ENCODE data around the gene FASTKD2. TPM values are rescaled to one million over a fixed set of nuclear protein-coding genes. Genes with fewer than 3 reads are reported as not detected.
"Not testable (repeated sequence)": the region's sequence is repeated elsewhere in the genome, so short reads cannot be mapped to it uniquely, and the experiment has no call there.

The FASTKD2 gene
- total RNA-seq, 1 donor from 2014 or later, result 25.0 TPM

DNA sequence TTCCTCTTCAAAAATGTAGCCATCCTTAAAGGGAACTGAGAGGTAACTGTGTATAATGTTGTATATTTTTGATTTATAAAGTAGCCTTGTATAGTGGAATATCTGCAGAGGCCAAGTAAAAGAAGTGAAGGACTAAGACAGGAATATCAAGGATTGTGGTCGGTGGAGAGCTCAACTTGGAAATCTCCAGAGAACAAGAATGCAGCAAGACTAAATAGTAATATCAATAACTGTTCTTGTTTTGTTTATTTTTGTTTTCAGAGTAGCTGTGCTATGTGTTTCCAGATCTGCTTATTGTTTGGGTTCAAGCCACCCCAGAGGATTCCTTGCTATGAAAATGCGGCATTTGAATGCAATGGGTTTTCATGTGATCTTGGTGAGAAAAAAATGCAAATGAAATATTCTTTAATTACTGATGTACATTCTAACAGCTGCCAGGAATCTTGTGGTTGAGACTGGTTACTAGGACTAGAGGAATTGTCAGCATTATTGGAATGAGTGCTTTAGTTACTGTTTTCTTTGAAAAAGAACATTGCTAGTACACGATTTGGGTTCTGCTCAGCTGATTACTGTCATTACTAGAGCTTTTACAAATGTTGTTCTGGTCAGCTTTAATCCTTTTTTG is 25.0 kb downstream of the FASTKD2 start:
- intact Hi-C loops (cut with micrococcal nuclease), result no loop called here

DNA sequence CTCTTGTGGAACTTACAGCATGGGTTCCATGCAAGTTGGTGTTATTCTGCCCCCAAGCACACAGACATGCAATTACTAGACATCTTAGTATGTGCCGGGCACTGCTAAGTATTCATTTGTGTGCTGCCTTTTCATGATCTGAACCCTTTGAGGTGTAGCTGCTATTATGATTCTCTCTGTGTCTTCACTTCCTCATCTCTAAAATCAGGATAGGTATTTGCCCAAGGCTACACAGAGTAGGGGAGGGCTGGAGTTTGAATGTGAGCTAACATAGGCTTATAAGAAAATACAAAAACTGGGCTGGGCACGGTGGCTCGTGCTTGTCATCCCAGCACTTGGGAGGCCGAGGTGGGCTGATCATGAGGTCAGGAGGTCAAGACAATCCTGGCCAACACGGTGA is 27.2 kb downstream of the FASTKD2 start:
- intact Hi-C loops (cut with micrococcal nuclease), result no loop called here

DNA sequence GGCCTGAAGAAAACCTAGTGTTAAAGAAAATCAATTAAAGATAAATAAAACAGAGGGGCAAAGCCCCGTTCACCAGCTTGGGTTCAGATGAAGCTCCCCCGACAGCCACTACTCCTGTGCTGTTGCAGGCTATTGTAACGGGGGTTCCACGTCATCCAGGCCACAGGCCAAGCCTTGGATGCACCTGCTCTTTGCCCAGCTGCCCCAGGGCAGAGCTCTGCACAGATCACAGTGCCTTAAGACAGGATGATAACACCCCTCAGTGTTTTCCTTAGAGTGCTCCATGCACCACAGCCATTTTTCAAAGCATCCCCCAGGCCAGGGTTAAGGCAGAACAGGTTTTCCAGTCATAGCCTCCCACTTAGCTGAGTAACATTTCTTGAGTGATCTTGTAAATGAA is 32.0 kb downstream of the FASTKD2 start:
- intact Hi-C loops (cut with micrococcal nuclease), result no loop called here

DNA sequence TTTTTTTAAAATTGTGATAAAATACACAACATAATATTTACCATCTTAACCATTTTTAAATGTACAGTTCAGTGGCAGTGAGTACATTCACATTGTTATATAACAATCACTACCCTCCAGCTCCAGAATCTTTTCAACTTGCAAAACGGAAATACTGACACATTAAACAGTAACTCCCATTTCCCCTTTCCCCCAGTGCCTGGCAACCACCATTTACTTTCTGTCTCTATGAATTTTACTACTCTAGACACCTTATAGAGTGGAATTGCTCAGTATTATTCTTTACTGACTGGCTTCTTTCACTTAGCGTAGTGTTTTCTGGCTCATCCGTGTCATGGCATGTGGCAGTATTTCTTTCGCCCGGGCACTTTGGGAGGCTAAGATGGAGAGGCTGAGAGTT is 32.6 kb downstream of the FASTKD2 start:
- intact Hi-C loops (cut with micrococcal nuclease), result no loop called here

DNA sequence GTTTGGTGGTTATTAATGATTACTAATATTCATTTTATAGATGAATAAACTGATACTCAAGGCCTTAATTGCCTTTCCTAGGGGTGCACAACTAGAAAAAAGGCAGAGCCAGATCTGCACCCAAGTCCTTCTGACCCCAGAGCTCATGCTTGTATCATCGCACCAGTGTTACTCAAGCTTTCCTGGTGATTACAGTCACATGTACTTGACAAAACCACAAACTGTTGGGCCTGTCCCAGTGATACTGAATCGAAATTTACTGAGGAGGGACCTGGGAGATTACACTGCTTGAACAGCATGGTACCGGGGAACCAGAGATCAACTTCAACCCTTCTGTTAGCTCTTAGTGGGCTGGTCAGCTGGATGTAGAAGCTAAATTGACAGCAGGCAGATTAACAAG is 33.7 kb downstream of the FASTKD2 start:
- intact Hi-C loops (cut with micrococcal nuclease), result no loop called here

DNA sequence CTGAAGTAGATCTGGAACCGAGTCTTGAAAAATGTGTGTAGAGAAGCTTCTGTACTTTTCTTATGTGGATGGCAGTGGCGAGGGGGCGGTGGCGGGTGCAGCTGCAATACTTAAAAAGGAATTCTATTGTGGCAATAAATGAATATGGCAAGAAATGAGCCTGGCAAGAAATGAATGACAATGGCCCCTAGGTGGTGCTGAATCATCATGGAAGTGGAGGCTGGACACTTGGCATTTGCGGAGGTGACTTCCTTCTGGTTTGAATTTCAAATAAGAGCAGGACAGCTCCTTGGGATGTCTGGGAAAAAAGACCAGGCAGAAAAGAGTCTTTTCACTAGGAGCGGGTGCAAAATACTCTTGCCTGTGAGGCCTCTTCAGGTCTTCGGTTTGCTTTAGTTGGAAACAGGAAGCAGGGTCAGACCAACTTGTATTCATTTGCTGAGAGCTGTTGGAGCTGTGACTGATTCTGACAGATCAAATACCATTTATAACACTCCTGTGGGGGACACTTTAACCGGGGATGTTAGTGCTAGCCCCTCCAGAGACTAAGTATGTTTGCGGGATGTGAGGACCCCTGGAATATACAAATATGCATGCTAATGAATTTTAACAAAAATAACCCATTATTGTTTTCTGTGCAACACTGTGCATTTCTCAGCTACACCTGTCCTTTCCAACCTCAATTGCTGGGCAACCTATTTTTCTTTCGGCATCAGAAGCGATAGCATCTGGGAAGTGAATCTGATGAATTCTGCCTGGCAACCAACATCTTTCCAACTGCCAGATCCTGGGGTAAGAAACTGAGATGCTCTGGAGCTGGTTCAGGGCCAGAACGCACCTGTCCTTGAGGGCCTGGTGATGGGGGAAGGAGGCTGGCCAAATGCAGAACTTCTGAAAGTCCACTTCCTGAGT is 35.4 kb downstream of the FASTKD2 start:
- intact Hi-C loops (cut with micrococcal nuclease), result loop anchor here (1.0 to 2.0 kb wide), 7 partner anchors 58 to 675 kb away; no protein-coding TSS in a partner anchor

DNA sequence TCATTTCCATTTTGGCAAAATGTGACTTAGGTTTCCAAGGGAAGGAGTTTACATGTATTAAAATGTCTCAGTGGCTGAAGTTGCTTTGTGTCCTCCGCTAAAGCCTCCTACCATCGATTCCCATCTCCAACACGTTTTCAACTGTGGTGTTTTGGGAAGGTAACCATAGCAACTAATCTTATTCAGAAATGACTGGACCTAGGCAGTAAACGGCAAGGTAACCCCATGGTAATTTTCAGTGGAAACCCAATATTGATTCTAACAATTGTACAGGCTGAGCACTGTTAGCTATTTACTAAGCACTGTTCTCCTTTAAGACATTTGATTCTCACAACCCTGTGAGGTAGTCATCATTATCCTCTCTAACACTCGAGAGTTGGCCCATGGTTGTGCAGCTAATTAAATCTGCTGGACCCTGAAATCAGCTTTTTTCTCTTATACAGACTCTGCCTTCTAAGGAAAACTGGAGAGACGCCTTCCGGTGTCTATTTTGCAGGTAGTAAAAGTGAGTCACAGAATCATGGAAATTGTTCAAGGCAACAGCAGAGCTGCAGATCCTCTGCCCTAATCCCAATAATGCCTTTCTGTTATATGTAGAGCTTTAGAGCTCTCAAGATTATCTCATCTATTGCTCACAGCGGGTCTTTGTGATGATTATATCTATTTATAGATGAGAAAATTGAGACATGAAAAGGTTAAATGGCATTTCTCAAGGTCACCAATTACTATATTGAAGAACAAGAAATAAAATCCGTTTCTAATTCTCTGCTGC is 36.2 kb downstream of the FASTKD2 start:
- intact Hi-C loops (cut with micrococcal nuclease), result loop anchor here (2.0 kb wide), 3 partner anchors 57 to 531 kb away; no protein-coding TSS in a partner anchor

DNA sequence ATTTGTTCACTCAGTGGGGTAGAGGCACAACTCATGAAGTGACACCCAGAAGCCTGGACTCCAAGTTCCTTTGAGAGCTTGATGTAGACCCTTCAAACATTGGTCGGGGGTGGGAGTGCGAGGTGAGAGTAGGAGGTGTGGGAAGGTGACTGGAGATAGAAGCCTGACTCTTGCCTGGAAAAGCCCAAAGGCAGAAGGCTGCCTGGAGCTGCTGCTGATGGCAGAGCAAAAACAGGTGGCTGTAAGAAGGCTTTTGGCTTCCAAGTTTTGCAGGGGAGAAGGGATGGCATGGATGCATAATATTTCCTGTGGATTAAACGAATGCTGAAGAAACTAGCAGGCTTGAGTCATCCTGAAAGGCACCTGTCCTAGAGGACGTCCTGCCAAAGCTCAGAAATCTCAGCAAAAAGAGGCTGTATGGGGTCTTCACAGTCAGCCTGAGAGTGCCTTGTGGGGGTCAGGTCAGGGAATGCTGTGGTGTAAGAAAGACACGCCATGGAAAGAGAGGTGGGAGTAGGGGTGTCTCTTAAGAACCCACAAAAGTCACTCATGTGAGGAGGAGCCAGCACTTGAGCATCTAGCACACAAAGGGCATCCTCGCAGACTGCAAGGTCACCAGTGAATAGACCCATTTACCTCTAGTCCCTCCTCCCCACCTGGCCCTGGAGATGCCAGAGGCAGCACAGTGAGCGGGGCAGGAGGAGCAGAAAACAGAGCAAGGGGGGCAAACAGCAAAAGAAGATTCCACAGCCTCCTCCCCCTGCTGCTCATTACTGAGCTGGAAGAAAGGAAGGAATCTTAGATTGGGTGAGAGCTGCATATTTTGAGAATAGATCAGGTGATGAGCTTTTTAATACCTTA is 37.5 kb downstream of the FASTKD2 start:
- intact Hi-C loops (cut with micrococcal nuclease), result no loop called here

DNA sequence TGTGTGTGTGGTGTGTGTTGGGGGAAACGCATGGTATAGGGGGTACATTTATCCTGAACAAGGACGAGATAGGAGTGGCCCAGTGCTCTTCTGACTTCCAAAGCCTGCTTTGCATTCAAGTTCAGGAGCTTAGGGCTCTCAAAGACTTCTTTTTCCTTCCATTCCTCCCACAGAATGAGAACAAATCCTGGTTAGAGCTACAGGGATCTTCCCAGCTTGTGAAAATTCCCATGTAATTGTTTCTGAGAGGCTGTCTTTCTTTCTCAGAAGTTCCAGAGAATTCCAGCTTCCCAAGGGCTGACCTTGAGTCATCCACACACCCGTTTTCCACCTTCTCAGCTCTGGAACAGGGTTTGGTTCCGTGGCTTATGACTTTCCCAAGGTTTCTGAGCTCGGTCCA is 38.9 kb downstream of the FASTKD2 start:
- intact Hi-C loops (cut with micrococcal nuclease), result no loop called here

DNA sequence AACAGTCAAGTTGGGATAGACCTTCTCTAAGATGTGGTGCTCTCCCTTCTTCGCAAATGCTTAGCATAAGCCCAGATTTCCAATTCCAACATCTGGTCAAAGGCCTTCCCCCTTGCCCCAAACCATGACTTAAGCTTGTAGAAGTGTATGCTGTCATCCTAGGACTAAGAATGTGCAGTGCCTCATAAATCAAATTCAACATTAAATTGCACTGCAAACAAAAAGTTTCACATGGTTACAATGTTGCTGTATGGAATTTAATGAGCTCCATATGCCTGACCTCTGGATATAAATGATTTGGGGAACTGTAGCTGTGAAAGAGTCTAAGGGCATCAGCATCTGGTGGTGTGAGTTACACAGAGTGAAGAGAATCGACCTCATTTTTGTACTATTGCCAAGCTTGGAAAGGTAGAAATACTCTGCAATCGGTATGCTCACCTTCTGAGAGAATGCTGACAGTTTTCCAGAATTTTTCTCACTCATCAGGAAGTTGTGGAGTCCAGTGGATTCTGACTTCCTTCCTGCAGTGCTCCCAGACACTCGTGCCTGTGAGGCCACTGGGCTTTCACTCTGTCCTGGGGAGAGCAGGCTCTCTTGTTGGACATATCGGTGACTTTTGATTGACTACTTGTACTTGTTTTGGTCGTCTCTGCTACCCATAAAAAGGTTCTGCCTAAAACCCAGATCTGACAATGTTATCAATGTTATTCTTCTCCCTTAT is 40.6 kb downstream of the FASTKD2 start:
- intact Hi-C loops (cut with micrococcal nuclease), result no loop called here

DNA sequence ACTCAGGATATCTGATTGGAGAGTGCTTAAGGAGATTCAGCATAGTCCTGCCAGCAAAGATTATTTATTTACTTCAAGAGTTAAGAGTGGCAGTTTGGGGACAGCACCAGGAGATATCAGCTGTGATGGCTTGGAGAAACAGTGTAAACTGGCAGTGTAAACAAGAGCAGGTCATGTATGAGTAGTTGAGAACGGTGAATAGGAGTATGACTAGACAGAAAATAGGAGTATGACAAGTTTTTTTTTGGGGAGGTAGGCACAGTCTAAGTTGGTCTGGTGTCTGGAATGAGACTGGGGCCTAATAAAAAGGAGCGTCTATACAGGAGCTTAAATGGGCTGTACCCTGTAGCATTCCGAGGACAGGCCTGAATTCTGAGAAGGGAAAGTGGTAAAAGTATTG is 42.2 kb downstream of the FASTKD2 start:
- intact Hi-C loops (cut with micrococcal nuclease), result not testable (repeated sequence)

DNA sequence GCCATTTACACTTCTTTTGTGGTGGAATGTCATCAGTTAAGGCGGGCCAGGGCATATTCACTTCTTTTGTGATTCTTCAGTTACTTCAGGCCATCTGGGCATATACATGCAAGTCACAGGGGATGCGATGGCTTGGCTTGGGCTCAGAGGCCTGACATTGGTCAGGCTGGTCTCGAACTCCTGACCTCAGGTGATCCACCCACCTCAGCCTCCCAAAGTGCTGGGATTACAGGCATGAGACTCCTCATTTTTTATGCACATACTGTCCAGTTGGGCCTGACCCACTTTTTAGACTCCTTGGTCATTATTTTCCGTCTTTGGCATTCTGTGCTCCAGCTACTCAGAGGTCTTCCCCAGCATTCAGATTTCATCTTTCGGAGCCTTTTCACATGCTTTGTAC is 47.1 kb downstream of the FASTKD2 start:
- intact Hi-C loops (cut with micrococcal nuclease), result not testable (repeated sequence)

DNA sequence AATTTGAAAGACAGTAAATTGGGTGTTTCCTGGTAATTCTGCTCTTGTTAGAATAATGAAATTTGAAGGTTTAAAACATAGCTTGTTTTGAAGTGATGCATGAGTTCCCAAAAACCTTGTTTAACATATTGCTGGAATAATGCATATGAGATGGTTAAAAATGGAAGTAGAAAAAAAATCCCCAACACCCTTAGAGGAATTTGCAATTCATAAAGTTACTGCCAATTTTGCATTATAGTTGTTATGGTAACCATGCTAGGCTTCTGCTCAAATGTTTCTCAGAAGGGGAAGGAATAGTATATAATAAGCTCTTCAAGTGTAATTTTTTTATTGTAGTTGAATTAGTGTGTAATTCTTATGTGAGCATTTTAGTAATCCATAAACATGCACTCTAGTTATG is 49.1 kb downstream of the FASTKD2 start:
- intact Hi-C loops (cut with micrococcal nuclease), result no loop called here

DNA sequence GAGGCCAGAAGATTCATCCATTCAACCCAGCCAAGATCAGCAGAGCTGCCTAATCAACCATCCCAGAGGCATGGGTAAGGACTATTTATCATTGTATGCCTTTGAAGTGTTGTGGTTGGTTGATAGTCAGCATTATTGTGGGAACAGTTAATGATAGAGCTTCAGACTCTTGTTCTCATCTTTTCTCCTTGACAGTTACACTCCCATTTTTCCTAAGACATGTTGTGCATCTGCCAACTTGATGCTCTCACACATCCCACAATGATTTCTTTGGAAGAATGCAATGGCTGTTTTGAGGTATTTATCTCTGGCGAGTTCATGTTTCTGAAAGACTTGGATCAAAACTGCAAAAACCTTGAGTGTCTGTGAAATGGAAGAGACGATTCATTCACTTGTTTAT is 55.4 kb downstream of the FASTKD2 start:
- intact Hi-C loops (cut with micrococcal nuclease), result no loop called here

DNA sequence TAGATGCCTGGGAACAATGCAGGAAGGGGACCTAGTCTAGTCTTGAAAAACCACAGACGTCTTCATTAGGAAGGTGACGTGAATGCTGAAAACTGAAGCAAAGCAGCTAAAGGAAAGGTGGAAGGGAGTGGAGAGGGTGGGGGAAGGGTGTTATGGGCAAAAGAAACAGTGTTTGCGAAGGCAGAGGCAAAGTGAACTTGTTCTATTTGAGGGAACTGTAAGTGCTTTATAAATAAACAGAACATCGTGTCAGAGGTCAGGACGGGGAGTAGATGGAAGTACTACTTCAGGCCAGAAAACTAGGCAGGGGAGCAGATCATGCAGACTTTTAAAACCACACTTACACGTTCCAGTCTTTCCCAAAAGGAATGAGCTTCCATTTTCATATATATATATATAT is 57.8 kb downstream of the FASTKD2 start:
- intact Hi-C loops (cut with micrococcal nuclease), result no loop called here

DNA sequence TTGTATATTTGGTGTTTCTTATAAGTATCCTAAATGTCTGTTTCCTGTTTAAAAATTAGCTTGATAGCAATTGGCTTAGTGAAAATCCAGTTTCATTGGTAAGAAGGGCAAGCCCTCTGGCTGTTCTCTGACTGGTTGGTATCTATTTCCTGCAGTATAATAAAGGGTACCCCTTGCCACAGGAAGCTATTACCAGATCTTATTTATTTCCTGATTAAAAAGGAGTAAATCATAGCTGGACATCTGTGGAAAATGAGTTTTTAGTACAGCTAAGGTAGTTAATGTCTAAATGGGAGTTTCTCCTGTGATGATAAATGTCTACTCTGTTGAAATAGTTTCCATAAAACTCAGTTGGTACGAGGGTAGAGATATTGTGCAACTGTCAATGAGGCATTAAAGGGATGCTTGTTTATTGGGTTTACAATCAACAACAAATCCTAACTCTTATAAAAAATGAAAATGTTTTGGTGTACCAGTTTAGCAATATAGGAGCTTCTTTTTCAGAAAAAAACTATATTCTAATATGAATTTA is 58.7 kb downstream of the FASTKD2 start:
- intact Hi-C loops (cut with micrococcal nuclease), result no loop called here

DNA sequence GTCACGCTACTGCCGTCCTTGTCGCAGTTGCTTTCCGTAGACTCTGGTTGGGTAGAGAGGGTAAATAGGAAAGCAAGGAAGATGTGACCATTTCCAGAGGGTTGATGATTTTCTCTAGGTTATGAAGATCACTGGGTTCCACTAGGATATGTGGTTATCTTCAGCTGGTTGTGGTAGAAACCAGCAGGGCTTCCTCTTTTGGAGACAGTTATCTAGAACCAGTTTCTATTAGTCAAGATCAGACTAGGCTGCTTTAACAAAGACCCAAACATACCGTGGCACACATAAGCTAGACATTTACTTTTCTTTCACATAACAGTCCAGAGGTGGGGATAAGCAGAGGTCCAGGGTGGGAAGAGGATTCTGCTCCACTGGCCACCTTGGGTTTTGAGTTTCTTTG is 59.6 kb downstream of the FASTKD2 start:
- intact Hi-C loops (cut with micrococcal nuclease), result no loop called here

DNA sequence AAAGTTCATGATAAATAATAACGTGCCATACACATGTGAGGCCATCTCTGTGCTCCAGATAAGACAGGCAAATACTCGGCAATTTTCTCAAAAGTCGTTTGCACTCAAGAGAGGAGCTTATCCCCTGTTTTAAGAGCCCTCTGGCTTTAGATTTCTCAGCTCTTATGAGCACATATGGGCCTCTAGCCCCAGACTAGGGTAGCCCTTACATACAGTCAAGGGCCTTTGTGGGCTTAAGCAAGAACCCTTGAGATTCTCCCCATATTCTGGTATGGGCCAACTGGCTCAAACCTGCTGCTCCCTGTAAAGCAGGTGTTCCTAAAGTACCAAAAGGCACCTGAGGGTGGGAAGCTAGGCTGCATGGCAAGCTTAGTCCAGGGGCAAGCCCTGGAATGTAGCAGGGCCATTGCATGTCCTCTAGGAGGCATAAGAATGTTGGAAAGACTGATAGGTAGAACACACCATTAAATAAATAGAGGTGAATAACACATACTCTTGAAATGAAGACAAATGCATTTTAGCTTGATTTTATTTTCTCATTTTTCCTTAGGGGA is 66.1 kb downstream of the FASTKD2 start:
- intact Hi-C loops (cut with micrococcal nuclease), result no loop called here

DNA sequence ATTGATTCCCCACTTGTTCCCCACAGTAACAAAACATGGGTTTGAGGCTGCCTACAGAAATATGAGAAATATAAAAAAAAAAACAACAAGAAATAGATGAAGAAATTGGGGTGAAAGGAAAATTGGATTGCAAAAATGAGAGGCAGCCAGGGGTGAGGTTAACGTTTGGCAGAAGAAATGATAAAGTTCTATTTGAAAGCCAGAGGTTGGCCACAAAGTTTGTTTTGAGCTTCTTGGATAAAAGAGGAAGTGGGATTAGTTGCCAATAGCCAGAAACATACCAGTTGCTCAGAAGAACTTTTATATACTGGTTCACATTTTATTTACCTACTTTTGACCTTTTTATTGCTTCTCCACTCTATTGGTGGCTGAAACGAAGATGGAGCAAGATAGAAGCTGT is 67.5 kb downstream of the FASTKD2 start:
- intact Hi-C loops (cut with micrococcal nuclease), result no loop called here

DNA sequence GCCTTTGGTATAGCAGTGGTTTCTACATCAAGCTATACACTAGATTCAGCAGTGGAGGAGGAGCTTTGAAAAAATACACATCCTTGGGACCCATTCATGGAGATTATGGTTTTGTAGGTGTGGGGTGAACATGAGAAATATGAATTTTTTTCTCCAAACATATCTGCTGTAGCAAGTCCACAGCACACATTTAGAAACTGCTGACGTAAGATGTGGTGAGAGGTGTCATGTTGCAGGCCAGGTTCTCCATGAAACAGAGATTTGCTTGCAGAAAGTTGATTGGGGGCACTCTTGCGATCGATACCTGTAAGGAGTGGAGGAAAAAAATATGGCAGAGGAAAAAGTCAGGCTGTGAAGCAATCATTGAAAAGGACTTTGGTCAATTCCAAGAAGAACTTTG is 67.9 kb downstream of the FASTKD2 start:
- intact Hi-C loops (cut with micrococcal nuclease), result no loop called here
